DMS53 treated with DMSO at 0.1 percent for 48 hours (cell line): ENCODE results near the gene C3orf20.
"Not testable (repeated sequence)": the region's sequence is repeated elsewhere in the genome, so short reads cannot be mapped to it uniquely, and the experiment has no call there.

Source experiments
- DNase-seq: peaks from one replicate; lab custom pipeline; 2025; ENCODE audit not compliant: unreplicated experiment; lab: John Stamatoyannopoulos, UW

Gene C3orf20

DNA sequence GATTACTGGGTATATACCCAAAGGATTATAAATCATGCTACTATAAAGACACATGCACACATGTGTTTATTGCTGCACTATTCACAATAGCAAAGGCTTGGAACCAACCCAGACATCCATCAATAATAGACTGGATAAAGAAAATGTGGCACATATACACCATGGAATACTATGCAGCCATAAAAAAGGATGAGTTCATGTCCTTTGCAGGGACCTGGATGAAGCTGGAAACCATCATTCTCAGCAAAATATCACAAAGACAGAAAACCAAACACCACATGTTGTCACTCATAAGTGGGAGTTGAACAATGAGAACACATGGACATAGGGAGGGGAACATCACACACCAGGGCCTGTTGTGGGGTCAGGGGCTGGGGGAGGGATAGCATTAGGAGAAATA lies 78.0 kb downstream of the C3orf20 start:
- DNase-seq: not testable (repeated sequence)

DNA sequence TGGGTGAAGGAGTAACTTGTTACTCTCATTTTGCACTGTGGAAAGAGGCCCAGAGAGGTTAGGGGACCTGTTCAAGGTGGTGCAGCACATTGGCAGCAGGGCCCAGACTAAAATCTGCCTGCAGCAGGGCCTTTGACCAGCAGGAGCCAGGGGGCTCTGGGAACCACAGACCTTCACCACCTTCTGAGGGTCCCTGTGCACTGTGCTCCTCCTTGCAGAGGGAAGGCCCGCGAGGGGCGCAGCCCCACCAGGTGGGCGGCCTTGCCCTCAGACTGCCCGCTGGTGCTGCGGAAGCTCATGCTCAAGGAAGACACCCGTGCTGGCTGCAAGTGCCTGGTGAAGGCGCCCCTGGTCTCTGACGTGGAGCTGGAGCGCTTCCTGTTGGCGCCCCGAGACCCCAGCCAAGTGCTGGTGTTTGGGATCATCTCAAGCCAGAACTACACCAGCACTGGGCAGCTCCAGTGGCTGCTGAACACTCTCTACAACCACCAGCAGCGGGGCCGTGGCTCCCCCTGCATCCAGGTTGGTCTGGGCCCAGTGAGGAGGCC lies 82.3 kb downstream of the C3orf20 start:
- DNase-seq: no peak

DNA sequence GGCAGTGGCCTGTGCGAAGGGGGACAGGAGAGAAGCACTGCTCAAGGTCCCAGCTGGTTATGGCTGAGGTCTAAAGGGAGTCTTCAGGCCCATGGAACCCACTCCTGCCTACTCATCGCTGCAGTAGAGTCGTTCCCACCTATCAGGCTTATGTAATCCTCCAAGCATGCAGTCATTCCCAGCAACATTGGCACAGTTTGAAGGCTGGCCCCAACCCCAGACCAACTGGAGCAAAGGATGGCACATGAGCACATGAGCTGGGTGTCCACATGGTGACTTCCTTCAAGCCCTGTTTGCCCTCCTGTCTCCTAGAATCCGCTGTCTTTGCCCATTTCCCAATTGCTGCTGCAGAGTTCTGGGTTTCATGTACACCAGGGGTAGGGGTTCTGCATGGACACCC lies 83.4 kb downstream of the C3orf20 start:
- DNase-seq: no peak

GRCh38 chr3:14758959-14759358 lies 84.0 kb downstream of the C3orf20 start:
- DNase-seq: no peak

DNA sequence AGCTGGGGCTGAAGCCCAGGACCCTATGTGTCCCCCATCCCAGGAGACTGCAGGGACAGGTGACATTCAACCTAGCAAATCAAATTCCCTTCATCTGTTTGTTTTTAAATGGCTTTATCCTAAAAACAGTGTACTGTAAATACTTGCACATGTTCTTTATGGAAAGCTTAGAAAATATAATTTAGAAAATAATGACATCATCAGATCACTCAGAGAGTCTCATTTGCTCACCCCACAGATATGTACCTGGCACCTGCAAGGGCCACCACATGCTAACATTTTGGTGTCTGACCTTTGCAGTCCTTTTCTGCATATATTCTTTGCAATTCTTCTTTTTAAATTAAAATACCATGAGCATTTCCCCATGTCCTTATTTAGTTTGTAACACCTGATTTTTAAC lies 85.2 kb downstream of the C3orf20 start:
- no peak for DNase-seq

GRCh38 chr3:14761121-14761672 lies 86.3 kb downstream of the C3orf20 start:
- no peak for DNase-seq

DNA sequence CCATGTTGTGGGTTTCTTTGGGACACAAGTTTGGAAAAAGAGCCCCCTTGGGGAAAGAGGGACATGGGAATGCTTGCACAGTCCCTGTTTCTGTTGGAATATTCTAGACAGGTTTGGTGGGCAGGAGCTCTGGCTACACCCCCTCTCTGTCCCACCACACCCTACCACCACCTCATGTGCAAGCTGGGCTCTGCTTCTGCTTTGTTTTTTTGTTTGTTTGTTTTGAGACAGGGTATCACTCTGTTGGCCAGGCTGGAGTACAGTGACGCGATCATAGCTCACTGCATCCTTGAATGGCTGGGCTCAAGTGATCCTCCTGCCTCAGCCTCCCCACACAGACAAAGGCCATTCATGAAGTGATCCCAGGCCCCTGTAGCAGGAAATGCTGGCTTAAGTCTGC lies 86.9 kb downstream of the C3orf20 start:
- no peak for DNase-seq

- no peak for DNase-seq
Observed at GRCh38 chr3:14762701-14763100, 87.8 kb downstream of the C3orf20 start.

DNA sequence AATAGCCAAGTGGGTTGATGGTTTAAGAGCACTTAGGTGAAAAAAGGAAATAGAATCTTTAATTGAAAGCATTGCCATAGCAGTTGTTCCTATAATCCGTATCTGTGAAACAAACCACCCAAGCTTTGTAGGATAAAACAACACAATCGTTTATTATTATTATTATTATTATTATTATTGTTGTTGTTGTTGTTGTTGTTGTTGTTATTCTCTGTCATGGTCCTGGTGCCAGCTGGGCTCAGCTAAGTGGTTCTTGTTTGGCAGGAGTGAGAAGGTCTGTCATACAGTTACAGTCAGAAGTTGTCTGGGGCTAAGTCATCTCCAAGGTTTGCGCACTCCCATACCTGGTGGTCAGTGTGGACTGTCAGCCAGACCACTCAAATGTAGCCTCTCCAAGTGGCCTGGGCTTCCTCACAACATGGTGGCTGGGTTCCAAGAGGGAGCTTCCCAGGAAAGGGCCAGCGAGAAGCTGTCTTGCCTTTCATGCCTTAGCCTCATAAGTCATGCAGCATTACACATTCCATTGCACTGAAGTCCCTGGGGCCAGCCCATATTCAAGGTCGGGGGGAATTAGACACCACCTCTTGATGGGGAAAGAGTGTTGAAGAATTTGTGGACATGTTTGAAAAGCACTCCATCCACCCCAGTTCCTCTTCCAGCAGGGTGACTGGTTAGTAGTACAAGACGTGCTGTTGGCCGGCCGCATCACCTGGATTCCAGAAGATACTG lies 89.6 kb downstream of the C3orf20 start:
- no peak for DNase-seq

DNA sequence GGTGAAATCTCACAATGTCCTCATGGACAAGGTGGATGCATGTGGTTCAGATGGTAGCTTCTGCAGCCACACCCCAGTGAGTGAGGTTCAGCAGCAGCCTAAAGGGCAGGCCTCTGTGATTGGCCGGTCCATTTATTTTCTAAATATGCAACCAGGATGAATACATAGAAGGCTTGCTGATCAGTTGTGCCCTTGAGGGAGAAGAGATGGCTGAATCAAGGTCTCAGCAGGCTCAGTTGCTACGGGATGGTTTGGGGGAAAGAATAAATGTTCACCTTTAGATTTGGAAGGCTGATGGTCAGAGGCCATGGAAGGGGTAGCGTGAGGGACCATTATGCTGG lies 90.1 kb downstream of the C3orf20 start:
- no peak for DNase-seq

DNA sequence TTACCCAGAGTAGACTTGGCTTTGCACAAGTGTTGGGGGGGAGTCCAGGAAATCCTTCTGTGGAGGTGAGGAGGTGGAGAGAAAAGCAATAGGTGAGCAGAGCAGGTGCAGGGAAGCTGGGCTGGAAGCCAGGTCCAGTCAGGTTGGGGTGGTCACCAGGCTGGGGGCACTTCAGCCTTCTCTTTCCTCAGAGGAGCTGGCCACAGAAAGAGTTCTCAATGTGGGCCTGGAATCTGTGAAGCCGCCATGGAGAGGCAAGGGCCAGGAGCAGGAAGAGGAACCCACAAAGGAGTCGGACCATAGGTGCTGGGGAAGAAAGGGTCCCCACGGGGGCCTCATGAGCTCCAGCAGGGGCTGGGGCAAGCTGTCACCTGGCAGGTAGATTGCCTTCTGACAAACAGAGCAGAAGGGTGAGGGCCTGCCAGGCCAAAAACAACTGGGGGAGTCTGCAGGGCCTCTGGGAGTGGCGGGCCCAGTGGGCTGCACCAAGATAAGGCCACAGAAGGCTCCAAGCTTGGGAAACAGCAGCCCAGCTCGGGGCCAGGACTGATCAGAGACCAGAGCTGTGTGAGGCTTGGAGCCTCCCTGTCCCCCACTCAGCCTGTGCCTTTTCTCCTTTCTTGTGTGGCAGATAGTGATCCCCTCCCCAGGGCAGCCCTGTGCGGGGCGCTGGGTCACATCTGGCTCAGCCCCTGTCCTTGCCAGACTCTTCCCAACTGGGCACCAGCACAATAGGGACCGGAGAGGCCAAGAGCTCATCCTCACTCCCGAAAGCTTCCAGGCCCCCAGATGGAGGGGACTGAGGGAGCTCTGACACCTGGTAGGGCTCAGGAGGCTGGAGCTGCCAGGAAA lies 90.9 kb downstream of the C3orf20 start:
- no peak for DNase-seq

GRCh38 chr3:14766428-14767244 lies 91.7 kb downstream of the C3orf20 start:
- DNase-seq: no peak

GRCh38 chr3:14767245-14768051 lies 92.5 kb downstream of the C3orf20 start:
- DNase-seq: no peak

GRCh38 chr3:14768182-14768790 lies 93.3 kb downstream of the C3orf20 start:
- no peak for DNase-seq

DNA sequence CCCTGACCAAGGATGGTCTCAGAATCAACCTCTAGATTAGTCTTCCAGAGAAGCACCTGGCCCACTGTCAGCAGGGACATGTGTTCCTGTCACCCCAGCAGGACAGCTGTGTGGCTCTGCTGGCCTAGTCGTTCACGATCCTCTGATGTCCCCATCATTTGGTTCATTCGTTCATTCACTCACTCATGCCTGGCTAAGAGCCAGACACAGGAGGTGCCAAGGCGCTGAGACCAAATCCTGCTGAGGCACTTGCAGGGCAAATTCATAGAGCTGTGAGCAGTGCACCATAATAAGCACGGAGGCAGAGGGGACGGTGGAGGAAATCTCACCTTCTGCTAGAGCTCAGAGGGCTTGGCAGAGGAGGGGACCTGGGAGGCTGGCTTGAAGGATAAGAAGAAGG lies 93.9 kb downstream of the C3orf20 start:
- no peak for DNase-seq

- DNase-seq: no peak
Observed at GRCh38 chr3:14769544-14770325, 94.8 kb downstream of the C3orf20 start.

DNA sequence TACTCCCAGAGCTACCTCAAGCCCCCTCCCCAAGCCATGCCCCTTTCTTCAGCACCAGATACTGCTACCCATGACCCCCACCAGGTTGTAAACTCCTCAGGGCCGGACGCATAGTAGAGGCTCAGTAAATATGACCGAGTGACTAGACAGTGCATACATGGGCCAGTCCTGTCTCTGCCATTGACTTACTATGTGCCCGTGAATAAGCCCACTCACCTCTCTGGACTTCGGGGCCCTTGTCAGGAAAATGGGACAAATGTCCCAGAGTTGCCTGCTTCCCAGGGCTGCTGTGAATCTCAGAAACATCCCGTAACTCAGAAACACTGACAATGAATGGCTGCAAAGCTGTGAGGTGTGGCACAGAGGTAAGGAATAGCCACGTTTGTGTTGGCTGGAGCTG lies 95.7 kb downstream of the C3orf20 start:
- DNase-seq: no peak

- no peak for DNase-seq
Observed at GRCh38 chr3:14771593-14772497, 96.9 kb downstream of the C3orf20 start.
